ENCODE data around the gene TYSND1.
"Not testable (repeated sequence)": the region's sequence is repeated elsewhere in the genome, so short reads cannot be mapped to it uniquely, and the experiment has no call there.

The TYSND1 gene

DNA sequence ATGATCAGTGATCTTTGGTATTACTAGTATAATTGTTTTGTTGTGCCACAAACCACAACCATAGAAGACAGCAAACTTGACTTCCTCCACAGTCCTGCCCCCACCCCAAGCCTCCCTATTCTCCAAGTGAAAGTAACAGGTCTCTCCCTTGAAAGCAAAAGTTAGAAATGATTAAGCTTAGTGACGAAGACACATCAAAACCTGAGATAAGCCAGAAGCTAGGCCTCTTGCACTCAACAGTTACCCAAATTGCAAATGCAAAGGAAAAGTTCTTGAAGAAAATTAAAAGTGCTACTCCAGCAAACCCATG is 16.3 kb upstream of the TYSND1 start:
- DNase-seq, result no peak

DNA sequence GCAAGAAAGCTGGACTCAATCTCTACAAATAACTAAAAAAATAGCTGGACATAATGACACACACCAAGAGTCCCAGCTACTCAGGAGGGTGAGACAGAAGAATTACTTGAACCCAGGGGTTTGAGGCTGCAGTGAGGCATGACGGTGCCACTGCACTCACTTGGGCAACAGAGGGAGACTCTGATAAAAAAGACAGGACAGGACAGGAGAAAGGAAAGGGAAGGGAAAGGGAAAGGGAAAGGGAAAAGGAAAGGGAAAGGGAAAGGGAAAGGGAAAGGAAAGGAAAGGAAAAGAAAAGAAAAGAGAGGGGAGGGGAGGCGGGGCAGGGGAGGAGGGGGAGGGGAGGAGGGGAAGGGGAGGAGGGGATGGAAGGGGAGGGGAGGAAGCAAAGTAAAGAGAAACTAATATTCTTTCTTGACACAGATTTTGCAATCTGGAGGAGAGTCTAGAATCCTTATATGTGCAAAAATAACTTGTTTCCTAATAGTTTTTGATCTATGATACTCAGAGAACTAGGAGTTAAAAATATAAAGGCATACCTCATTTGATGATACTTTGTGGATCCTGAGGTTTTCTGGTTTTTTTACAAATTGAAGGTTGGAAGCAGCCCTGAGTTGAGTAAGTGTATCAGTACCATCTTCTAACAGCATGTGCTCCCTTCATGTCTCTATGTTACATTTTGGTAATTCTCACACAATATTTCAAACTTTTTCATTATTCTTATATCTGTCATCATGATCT is 15.8 kb upstream of the TYSND1 start:
- DNase-seq, result no peak

DNA sequence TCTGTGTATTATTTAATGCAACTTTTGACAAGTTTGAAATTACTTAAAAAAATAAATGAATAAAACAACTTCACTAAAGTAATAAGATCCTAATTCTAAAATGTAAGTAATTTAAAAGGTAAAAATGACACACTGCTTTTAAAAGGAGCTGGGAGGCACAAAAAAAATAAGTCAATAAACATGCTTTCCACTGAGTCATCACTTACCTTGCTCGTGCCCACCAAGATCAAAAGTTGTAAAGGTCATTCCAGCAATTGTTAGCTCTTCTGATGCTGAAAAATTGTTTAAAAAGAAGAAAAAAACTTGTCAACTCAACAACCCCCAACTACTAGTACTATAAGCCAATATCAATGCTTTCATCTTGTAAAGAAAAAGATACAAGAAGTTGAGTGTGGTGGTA is 14.3 kb upstream of the TYSND1 start:
- no peak for DNase-seq

DNA sequence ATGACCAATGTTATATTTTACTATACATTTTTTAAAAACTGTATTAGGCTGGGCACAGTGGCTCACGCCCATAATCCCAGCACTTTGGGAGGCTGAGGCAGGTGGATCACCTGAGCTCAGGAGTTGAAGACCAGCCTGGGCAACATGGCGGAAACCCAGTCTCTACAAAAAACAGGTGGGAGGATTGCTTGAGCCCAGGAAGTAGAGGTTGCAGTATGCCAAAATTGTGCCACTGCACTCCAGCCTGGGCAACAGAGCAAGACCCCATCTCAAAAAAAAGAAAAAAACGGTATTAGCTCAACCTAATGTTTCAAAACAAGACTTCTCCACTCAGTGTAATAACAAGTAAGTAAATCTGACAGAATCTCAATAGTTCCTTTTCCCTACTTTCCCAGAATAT is 12.9 kb upstream of the TYSND1 start:
- DNase-seq, result not testable (repeated sequence)

DNA sequence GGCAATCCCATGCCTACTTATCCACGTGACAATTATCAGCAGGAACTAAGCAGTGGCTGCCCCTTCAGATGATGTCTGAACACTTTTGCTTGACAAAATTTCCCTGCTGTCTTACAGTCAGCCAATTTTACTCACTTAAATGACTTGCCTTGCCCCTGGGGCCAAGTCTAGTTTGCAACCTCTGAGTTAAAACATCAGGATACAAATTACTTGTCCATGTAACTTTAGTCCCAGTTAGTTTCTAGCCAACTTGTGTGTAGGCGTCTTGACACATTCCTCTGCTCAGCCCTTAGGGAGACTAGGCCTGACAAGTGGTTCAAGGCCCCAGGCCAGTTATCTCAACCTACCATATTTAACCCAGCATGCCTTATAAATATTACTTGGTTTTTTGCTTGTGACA is 11.6 kb upstream of the TYSND1 start:
- DNase-seq, result no peak

DNA sequence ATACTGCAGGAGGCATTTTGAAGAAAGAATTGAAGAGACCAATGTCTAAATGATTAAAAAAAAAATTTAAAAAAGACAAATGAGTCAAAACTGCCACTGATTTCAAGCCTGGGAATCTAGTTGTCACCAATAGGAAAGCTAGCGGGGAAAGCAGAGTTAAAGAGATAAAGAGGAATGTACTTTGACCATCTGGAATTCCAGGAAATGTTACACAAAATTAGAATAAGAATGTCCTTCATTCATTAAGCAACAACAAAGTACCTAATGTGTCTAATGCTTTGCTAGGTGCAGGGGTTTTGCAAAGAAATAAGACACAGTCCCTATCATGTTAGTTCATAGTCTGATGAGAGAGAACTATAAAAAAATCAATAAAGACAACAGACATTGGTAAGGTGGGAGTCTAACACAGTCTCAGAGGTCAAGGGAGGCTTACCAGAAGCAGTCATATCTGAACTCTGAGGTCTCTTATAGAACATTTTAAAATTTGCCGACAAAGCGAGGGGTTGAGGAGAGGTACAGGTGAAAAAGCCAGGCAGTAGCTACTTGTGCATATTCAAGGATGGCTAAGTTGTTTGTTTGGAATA is 8.8 kb upstream of the TYSND1 start:
- DNase-seq, result no peak

DNA sequence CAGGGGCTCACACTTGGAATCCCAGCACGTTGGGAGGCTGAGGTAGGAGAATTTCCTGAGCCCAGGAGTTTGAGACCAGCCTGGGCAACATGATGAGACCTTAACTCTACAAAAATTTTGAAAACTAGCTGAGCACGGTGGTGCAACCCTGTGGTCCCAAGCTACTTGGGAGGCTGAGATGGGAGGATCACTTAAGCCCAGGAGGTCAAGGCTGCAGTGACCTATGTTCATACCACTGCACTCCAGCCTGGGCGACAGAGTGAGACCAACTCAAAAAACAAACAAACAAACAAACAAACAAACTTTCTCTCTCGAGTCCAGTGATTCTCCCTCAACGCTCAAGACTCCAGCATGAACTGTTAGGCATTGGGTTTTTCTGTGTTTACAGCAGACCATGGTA is 2.0 kb upstream of the TYSND1 start:
- DNase-seq, result no peak

DNA sequence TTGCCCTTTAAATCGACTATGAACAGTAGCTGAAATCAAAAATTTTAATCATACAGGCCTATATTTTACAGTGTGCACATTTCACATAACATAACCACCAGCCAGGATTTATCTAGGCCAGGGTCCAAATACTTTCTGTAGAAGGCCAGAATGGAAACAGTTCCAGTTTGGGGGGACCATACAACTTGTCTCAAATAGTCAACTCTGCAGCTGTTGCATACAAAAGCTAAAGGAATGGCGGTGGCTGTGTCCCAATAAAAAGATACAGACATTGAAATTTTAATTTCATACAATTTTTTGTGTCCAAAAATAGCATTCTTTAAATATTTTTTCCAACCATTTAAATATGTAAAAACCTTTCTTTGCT is 742 bp upstream of the TYSND1 start:
- DNase-seq, result no peak

DNA sequence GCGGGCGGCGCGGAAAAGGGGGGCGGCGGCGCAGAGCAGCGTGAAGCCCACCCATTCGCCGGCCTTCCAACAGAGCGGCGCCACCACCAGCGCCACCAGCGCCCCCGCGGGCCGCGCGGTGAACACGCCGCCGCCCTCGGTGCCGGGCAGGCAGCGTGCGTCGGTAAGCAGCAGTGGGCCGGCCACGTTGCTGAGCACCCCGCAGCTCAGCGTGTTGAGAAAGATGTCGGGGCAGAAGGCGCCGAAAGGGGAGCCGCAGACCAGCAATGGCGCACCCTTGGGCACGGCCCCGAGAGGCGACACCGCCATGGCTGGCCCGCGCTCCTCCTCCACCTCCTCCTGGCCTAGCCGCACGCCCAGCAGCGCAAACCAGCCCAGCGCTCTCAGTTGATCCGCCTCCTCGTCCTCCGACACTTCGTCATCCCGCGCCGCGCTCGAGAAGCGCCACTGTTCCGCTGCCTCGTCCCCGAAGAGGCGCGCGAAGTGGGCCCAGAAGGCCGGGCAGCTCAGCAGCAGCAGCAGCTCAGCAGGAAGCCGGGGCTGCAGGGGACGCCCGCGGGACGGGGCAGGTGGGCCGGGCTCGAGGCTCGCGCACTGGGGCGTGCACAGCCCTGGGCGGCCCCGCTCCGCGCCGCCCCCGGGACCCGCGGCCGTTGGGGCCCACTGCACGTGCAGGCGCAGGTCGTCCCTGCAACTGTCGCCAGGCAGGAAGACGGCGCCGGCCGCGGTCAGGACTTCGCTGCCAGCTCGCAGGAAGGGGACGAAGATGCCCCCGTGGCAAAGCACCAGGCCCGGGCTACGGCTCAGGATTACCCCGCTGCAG is 623 bp downstream of the TYSND1 start:
- peak; percentile 53 for DNase-seq

DNA sequence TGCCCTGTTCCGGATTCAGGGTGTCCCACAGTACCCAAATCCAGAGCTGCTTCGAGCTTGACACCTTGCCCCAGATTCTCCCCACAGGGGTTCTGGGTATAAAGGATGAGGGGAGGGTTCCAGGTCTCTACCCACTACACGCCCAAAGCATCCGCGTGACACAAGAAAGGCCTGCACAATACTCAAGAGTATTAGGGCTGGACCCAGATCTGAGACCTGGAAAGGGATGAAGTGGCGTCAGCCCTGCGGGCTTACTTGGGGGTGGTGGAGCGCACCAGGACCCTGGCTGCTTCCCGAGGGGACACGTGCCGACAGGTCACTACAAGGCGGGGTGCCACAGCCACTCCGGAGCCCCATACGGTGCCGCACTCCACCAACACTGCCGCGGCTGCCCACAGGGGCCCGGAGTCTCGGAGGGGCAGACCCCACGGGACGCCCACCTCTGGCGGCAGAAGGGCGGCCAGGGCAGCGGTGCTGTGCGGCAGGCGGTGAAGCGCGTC is 1.3 kb downstream of the TYSND1 start:
- DNase-seq, result no peak

DNA sequence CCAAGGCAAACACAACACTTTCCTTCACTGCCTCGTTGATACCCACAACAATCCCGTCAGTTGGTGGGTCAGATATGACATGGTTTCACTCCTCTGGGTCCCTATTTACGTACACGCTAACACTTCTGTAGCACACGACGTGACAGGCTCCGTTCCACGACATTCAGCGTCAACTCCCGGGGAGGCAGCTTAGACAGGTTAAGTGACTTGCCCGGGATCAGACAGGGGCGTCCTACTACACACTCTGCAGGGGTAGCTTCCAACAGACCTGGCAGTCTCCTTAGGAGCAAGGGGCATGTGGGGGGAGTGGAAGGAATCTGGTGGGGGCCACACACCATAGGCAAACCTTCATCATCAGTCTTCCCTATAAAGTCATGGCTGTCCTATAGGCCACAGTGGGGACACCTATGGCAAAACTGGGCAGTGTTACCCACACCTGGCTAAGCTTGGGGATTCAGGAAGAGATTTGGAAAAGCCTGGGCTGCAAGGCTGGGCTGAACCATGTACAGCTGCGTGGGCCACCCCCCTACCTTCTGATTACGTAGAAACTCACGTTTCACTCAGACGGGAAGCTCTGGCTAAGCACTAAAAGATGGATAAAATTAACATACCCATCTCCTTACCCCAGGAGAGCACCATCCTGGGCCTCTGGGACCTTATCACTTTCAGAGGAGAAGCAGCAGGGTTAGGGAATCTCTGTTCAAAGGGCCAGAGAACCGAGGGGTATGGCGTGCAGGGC is 2.0 kb downstream of the TYSND1 start:
- DNase-seq, result no peak

DNA sequence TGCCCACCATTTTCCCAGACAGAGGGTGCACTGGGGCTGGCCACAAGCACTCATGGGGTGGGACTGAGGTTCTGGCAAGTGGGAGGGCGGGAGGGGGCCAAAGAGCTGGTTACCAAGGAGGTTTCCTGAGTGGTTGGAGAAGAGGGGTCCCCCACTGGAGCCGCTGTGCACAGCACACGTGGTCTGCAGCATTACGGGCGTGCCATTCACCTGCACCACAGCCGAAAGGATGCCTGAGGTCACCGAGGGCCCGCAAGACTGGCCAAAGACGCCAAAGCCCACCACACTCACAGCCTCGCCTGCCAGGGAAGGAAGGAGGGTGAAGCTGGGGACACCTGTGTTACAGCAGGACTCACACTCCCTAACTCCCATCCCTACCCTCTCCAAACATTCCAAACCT is 3.9 kb downstream of the TYSND1 start:
- no peak for DNase-seq

DNA sequence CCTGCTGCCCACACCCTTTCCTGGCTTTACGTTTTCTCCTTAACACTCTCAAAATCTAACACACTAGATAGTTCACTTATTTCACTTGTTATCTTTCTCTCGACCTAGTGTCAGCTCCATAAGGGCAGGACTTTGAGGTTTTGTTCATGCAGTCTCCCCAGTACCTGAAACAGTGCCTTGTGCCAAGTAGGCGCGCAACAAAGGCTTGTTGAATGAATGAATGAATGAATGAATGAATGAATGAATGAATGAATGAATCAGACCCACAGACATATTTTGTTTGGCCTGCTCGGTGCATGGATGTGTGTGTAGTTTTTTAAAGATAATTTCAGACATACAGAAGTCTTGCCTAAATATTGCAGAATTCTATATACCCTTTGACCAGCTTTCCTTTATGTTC is 6.2 kb downstream of the TYSND1 start:
- DNase-seq, result no peak

DNA sequence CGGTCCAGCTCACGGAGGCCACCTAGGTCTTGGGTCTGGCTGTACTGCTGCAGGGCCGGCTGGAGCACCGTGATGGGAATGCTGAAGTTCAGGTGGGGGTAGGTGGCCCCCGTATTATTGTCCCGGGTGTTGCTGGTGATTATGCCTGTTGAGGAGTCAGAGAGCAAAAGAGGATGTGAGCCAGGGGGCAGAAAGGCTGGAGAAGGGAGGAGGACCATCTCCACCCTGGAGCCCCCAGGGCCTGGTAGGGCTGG is 6.6 kb downstream of the TYSND1 start:
- DNase-seq, result no peak

DNA sequence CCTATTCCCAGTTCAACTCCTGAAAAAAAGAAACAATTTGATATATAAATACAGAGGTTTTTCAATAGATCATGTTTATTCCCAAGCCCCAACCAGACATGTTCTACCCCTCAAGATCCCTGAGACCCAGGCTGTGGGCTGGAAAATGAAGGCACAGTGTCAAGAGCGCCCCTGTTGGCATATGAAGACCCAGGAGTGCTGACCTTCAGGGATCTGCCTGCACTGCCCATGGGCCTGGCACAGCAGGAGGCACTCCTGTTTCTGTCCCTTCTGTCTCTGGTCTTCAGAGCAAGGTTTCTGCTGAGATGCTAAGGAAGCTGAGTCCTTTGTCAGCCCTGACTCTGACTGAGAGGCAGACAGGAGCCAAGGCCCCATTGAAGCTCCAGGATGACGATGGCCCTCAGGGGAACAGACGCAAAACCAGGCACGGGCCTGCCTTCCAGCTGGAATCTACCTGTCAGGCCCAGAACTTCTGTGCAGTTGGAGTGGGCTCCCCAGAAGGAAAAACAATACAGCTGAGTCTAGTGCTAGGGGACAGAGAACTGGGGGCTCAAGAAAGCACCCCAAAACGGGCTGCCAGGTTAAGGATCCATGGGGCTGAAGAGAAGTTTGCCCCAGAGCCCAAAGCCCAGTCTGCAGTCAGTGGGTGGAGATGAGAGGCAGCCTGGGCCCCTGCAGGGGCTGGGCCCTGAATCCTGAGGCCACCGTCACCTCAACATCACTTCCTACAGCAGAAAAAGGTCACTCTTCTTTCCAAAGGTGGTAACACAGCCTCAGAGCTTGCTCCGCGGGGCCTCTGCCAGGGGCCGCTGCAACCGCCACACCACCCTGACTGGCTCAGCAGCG is 7.1 kb downstream of the TYSND1 start:
- no peak for DNase-seq

DNA sequence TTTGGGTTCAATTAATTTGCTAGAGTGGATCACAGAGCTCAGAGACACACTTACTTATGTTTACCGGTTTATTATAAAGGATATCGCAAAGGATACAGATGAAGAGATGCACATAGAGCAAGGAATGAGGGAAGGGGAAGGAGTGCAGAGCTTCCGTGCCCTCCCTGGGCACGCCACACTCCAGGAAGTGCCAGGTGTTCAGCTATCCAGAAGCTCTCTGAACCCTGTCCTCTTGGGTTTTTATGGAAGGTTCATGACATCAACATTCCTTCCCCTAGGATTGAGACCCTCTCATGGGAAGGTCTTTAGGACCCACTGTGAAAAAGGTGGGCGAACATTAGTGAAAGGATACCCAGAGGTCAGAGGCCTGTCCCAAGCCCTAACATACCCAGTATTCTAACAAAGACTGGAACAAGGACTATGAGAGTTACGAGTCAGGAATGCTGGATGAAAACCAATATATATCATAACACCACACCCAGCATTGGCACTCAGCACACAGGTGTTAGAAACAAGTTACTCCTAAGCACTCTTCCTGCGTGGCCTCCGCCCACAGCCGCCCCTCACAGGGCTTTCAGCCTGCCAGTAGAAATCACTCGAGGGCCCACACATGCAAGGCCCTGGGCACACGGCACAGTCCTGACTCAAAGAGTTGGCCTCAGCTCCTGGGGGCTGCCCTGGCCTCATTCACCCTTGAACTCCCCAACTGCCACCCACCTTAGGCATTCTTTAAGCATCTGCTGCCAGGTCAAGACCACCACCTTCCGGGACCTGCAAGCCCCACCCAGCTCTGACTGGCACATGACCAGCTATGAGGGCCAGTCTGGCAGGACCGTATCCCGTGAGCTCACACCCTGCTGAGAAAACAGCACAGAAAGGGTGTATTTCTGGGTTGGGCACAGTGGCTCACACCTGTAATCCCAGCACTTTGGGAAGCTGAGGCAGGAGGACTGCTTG is 8.3 kb downstream of the TYSND1 start:
- DNase-seq, result no peak

DNA sequence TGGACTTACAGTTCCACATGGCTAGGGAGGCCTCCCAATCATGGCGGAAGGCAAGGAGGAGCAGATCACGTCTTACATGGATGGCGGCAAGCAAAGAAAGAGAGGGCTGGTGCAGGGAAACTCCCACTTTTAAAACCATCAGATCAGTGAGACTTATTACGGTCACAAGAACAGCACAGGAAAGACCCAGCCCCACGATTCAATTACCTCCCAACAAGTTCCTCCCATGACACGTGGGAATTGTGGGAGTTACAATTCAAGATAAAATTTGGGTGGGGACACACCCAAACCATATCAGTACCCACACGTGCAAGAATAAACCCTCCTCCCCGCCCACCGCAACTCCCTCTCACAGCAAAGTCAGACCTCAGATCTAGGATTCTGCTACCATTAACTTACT is 9.4 kb downstream of the TYSND1 start:
- DNase-seq, result no peak

DNA sequence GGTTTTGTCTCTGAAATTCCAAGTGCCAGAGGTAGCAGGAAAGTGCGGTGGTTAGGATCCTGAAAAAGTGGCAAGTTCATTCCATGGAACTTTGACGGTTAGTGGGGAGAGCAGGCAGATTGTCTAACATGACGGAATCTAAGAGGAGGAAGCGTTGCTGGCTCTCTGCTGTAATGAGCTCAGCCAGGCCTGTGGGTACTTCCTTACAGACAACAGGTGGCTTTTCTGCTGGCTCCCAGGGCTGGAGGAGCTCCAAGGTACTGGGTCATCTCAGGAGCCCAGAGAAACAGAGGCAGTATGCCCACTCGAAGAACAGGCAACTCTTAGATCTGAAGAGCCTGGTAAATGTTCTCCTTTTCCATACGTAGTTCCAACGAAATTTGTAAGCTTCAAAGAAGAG is 10.8 kb downstream of the TYSND1 start:
- DNase-seq, result no peak

DNA sequence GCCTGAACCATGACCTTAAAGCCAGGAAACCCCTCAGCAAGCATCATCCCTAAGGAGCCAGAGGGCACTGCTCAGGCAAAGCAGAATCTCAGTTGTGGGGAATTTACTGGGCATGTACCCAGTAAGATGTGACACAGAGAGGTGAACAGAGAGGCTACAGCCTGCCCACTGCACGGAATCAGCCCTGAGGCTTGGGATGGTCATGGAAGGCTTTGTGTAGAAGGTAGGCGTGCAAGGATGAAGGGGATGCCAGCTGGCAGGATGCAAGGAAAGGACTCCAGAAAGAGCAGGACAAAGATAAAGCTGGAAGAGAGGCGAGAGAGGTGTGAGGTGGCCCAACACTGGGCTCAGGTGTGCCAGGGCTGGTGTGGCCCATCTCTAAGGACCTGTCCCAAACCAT is 11.5 kb downstream of the TYSND1 start:
- DNase-seq, result no peak

DNA sequence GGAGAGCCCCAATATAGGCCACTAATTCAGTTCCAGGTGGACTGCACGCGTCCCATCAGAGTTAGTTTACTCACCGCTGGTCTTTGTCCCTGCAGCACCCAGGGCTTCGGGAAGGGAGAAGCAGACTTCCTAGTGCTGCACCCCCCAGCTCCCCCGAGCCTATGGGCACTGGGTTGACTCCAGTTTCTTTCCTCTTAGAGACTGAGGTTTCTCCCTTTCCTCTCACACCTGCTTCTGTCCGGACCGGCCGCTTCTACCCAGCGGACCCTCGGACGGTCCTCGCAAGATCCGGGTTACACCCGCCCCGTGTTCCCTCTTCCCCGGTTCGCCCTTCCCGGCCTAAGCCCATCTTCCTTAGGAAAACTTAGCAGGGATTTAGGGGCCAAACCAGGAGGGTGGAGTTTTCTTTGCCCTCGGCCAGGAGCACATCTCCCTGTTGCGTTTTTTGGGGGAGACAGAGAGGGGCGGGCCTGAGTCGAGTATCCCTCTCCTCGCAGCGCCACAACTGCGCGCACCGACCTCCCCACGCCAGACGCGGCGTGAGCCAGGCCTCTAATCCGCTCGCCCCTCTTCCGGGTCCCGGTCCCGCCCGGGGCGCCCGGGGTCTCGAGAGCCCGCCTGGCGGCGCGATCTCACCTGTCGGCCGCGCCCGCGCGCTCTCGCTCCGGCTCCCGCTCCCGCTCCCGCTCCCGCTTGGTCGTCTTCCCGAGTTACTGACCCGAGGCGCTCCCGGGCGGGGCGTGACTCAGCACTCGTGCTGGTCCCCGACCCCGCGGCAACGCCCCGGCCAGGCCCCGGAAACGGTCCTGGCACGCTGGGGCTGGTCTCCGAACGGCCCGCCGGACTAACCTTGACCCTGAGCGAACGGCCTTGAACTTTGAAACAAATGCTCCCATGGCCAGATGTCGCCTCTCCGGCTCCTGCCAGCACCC is 14.1 kb downstream of the TYSND1 start, which contains the start of gene AIFM2:
TSS of gene AIFM2 (minus strand) at position 728 of the 932 bp plus-strand sequence. CDS start 8,741 bp downstream, outside the sequence.
- peak; percentile 49 for DNase-seq
